Measurements from ENCODE around the gene POTEJ.
"Not testable (repeated sequence)": the region's sequence is repeated elsewhere in the genome, so short reads cannot be mapped to it uniquely, and the experiment has no call there.

POTEJ gene

GRCh38 chr2:130611140-130611539 is at the start of gene POTEJ:
TSS of gene POTEJ (plus strand) at chr2:130611440. CDS start at chr2:130611533, 93 bp downstream.
- not testable (repeated sequence) for H3K4me3 ChIP-seq (replicated peaks; ENCODE audit: low read depth, low read length); DNase-seq (ENCODE audit: low read depth)

- not testable (repeated sequence) for DNase-seq (ENCODE audit: low read depth)
These were observed 45.1 kb upstream of the POTEJ start for GRCh38 chr2:130566165-130566564.

GRCh38 chr2:130571929-130572328 is 39.3 kb upstream of the POTEJ start:
- DNase-seq (ENCODE audit: low read depth); H3K4me3 ChIP-seq (replicated peaks; ENCODE audit: low read depth, low read length): not testable (repeated sequence)

More at GRCh38 chr2:130566165-130566564, 45.1 kb upstream of the POTEJ start:
- not testable (repeated sequence) for H3K4me3 ChIP-seq (replicated peaks; ENCODE audit: low read depth, low read length)

- not testable (repeated sequence) for DNase-seq (ENCODE audit: low read depth); H3K4me3 ChIP-seq (replicated peaks; ENCODE audit: low read depth, low read length)
These were observed 37.0 kb upstream of the POTEJ start for GRCh38 chr2:130574230-130574629.

- not testable (repeated sequence) for DNase-seq (ENCODE audit: low read depth); H3K4me3 ChIP-seq (replicated peaks; ENCODE audit: low read depth, low read length)
These were observed 34.9 kb upstream of the POTEJ start for GRCh38 chr2:130576209-130576784.

GRCh38 chr2:130577559-130577958 is 33.7 kb upstream of the POTEJ start:
- H3K4me3 ChIP-seq (replicated peaks; ENCODE audit: low read depth, low read length); DNase-seq (ENCODE audit: low read depth): not testable (repeated sequence)

- not testable (repeated sequence) for DNase-seq (ENCODE audit: low read depth); H3K4me3 ChIP-seq (replicated peaks; ENCODE audit: low read depth, low read length)
These were observed 32.1 kb upstream of the POTEJ start for GRCh38 chr2:130579121-130579520.

GRCh38 chr2:130581491-130581890 is 29.7 kb upstream of the POTEJ start:
- not testable (repeated sequence) for DNase-seq (ENCODE audit: low read depth); H3K4me3 ChIP-seq (replicated peaks; ENCODE audit: low read depth, low read length)

GRCh38 chr2:130582970-130583369 is 28.3 kb upstream of the POTEJ start:
- not testable (repeated sequence) for H3K4me3 ChIP-seq (replicated peaks; ENCODE audit: low read depth, low read length); DNase-seq (ENCODE audit: low read depth)

GRCh38 chr2:130583582-130583981 is 27.7 kb upstream of the POTEJ start:
- H3K4me3 ChIP-seq (replicated peaks; ENCODE audit: low read depth, low read length); DNase-seq (ENCODE audit: low read depth): not testable (repeated sequence)

- not testable (repeated sequence) for DNase-seq (ENCODE audit: low read depth); H3K4me3 ChIP-seq (replicated peaks; ENCODE audit: low read depth, low read length)
These were observed 26.5 kb upstream of the POTEJ start for GRCh38 chr2:130584726-130585125.

- H3K4me3 ChIP-seq (replicated peaks; ENCODE audit: low read depth, low read length); DNase-seq (ENCODE audit: low read depth): not testable (repeated sequence)
These were observed 22.4 kb upstream of the POTEJ start for GRCh38 chr2:130588688-130589458.

- H3K4me3 ChIP-seq (replicated peaks; ENCODE audit: low read depth, low read length); DNase-seq (ENCODE audit: low read depth): not testable (repeated sequence)
These were observed 20.9 kb upstream of the POTEJ start for GRCh38 chr2:130590170-130590841.

- not testable (repeated sequence) for DNase-seq (ENCODE audit: low read depth); H3K4me3 ChIP-seq (replicated peaks; ENCODE audit: low read depth, low read length)
These were observed 20.3 kb upstream of the POTEJ start for GRCh38 chr2:130590842-130591359.

- not testable (repeated sequence) for DNase-seq (ENCODE audit: low read depth); H3K4me3 ChIP-seq (replicated peaks; ENCODE audit: low read depth, low read length)
These were observed 18.3 kb upstream of the POTEJ start for GRCh38 chr2:130592791-130593414.

- DNase-seq (ENCODE audit: low read depth) = not testable (repeated sequence)
These were observed 17.2 kb upstream of the POTEJ start for GRCh38 chr2:130594011-130594410.

GRCh38 chr2:130596757-130597156 is 14.5 kb upstream of the POTEJ start:
- not testable (repeated sequence) for H3K4me3 ChIP-seq (replicated peaks; ENCODE audit: low read depth, low read length); DNase-seq (ENCODE audit: low read depth)

More at GRCh38 chr2:130594011-130594410, 17.2 kb upstream of the POTEJ start:
- H3K4me3 ChIP-seq (replicated peaks; ENCODE audit: low read depth, low read length) = not testable (repeated sequence)

GRCh38 chr2:130597994-130598393 is 13.2 kb upstream of the POTEJ start:
- not testable (repeated sequence) for H3K4me3 ChIP-seq (replicated peaks; ENCODE audit: low read depth, low read length); DNase-seq (ENCODE audit: low read depth)

GRCh38 chr2:130598463-130598862 is 12.8 kb upstream of the POTEJ start:
- DNase-seq (ENCODE audit: low read depth); H3K4me3 ChIP-seq (replicated peaks; ENCODE audit: low read depth, low read length): not testable (repeated sequence)

Data from fibroblast of pulmonary artery (primary cell).